NT2/D1 (cell line): ENCODE measurements around the gene TCAF1.

ENCODE experiments used
- YY1 ChIP-seq: IDR thresholded peaks from 2 replicates; pipeline ENCODE4 v1.6.1; 2011; ENCODE audit not compliant: insufficient read length, insufficient read depth
- ZNF274 ChIP-seq: IDR thresholded peaks from 2 replicates; pipeline ENCODE4 v1.6.1; 2011; ENCODE audit warnings: mild to moderate bottlenecking, low read depth, low read length

GRCh38 chr7:143910473-143911248 is 8.7 kb upstream of the TCAF1 start:
- no peak for TF ChIP-seq YY1
- no peak for TF ChIP-seq ZNF274
